T-cell (primary cell): Measurements from ENCODE around the gene LRRC8A. TPM values are rescaled to one million over a fixed set of nuclear protein-coding genes. Genes with fewer than 3 reads are reported as not detected.

ENCODE experiments used
- ATAC-seq, 4 experiments: fragments of 200-7000 bp in 3 of 4; fragments of 150-1000 bp in 1 of 4; cut with Tn5 transposase; replicated peaks in 1 of 4; 1 replicate in 3 of 4; 2 replicates in 1 of 4; pipeline ENCODE4 v1.10.0; 2021; ENCODE audit warnings: moderate library complexity in 3 of 4, mild to moderate bottlenecking in 2 of 4, moderate number of reproducible peaks in 1 of 4
- CTCF ChIA-PET, 2 donors: fragments of 300-600 bp; sonication (Branson Sonifier 250); formaldehyde crosslinking; loops; one replicate each; lab custom pipeline; 2022; ENCODE audit warnings: antibody characterized with exemption in 2 of 2; lab: Charles Lee
- POLR2A ChIA-PET, 2 donors: fragments of 300-600 bp; sonication (Branson Sonifier 250); formaldehyde crosslinking; loops; one replicate each; lab custom pipeline; 2022; ENCODE audit warnings: antibody characterized with exemption in 2 of 2; lab: Charles Lee
- DNase-seq, 35 experiments: peaks; one replicate each; pipeline versions ENCODE4 v3.0.0 to v3.0.0-alpha.2; 2013 to 2023
- H3K27ac ChIP-seq: one replicate; pipeline ENCODE4 v1.5.1; 2013; ENCODE audit warnings: low read length
- H3K27me3 ChIP-seq, 2 experiments: replicated peaks in 1 of 2; 1 replicate in 1 of 2; 2 replicates in 1 of 2; pipeline versions ENCODE4 v1.6.1 to v1.7.0; 2013; ENCODE audit warnings: low read length in 1 of 2, mixed read lengths in 1 of 2; ENCODE audit not compliant: control insufficient read depth in 2 of 2, insufficient read depth in 2 of 2; ENCODE audit errors: extremely low read depth in 1 of 2
- H3K36me3 ChIP-seq, 2 donors: 1 replicate in 1 of 2; 2 replicates in 1 of 2; pipeline versions ENCODE4 v1.6.1 to v1.7.0; 2013; ENCODE audit warnings: low read length in 1 of 2; ENCODE audit not compliant: control insufficient read depth in 2 of 2, insufficient read depth in 1 of 2; ENCODE audit errors: extremely low read depth in 1 of 2
- H3K4me1 ChIP-seq, 2 experiments: 1 replicate in 1 of 2; 2 replicates in 1 of 2; pipeline versions ENCODE4 v1.6.1 to v1.7.0; 2013; ENCODE audit warnings: low read length in 2 of 2, mixed read lengths in 1 of 2; ENCODE audit not compliant: insufficient read depth in 2 of 2, control insufficient read depth in 1 of 2; ENCODE audit errors: extremely low read depth in 1 of 2
- H3K4me3 ChIP-seq, 2 donors: 1 replicate in 1 of 2; 2 replicates in 1 of 2; pipeline versions ENCODE4 v1.5.1 to v1.7.0; 2013; ENCODE audit warnings: mild to moderate bottlenecking in 2 of 2, low read length in 1 of 2, moderate library complexity in 1 of 2; ENCODE audit not compliant: control insufficient read depth in 1 of 2; ENCODE audit errors: extremely low read depth in 1 of 2
- H3K9me3 ChIP-seq: 2 replicates; pipeline ENCODE4 v1.7.0; 2013
- H3K27ac Mint-ChIP-seq, 2 donors: one replicate each; pipeline ENCODE4 v1.8.0; 2020 to 2021; ENCODE audit warnings: mild to moderate bottlenecking in 2 of 2, mixed read lengths in 2 of 2
- H3K27me3 Mint-ChIP-seq, 2 donors: one replicate each; pipeline ENCODE4 v1.8.0; 2021 to 2022; ENCODE audit warnings: mixed read lengths in 2 of 2
- H3K36me3 Mint-ChIP-seq: one replicate; pipeline ENCODE4 v1.8.0; 2021; ENCODE audit warnings: mixed read lengths
- H3K4me1 Mint-ChIP-seq, 3 donors: one replicate each; pipeline ENCODE4 v1.8.0; 2020 to 2022; ENCODE audit warnings: mixed read lengths in 3 of 3, mild to moderate bottlenecking in 1 of 3
- H3K4me3 Mint-ChIP-seq, 3 donors: one replicate each; pipeline ENCODE4 v1.8.0; 2020 to 2022; ENCODE audit warnings: mild to moderate bottlenecking in 3 of 3, mixed read lengths in 3 of 3, moderate library complexity in 3 of 3
- H3K9me3 Mint-ChIP-seq, 3 donors: one replicate each; pipeline ENCODE4 v1.8.0; 2020 to 2022; ENCODE audit warnings: mixed read lengths in 3 of 3
- WGBS: methylation state at CpG from one replicate; pipeline ENCODE4 v1.1.5; 2013; ENCODE audit warnings: missing lambda C conversion rate; ENCODE audit not compliant: insufficient coverage; 5-methylcytosine and 5-hydroxymethylcytosine counted together
- total RNA-seq, 35 experiments: library from RNA in 6 of 35; stranded (reverse) in 6 of 35; fragments of 120-200 nt in 1 of 35; gene quantifications; one replicate each; pipeline versions ENCODE4 v1.2.1 to v1.2.4 and lab custom pipeline; 2013 to 2026

The LRRC8A gene
- total RNA-seq, 5 donors from 2014 or later (not counting 1 experiment from before 2014, with no cell fraction given): 30.7 to 34.3 (median 33.9) TPM

- Mint-ChIP-seq H3K9me3 (no peaks in the 10 kb centered on the region), H3K27me3 (no peaks in the 10 kb centered on the region), H3K4me1 (peaks cover 60 to 78% (median 72%) of the 10 kb centered on the region in 3 donors), H3K4me3 (no peak overlapping the region), H3K27ac (peak overlapping the region in 1 of 2 donors; percentile 55), H3K36me3 (peaks cover 20% of the 10 kb centered on the region)
- WGBS: 100% methylated on average over 1 of the region's 9 CpGs
- POLR2A ChIA-PET: interaction anchor here in 1 of 2 donors (0.6 kb wide), 1 partner anchor 109 kb away, joined by 4 read pairs; no protein-coding TSS in a partner anchor
- CTCF ChIA-PET: no interaction called here
- Histone ChIP-seq H3K36me3 (peaks cover 8 to 74% of the 10 kb centered on the region in 2 donors), H3K9me3 (no peaks in the 10 kb centered on the region), H3K27ac (no peak overlapping the region), H3K4me1 (peaks cover 22 to 73% of the 10 kb centered on the region in 2 experiments), H3K4me3 (no peak overlapping the region), H3K27me3 (no peaks in the 10 kb centered on the region)
- DNase-seq (no peak), ATAC-seq (no peak)
Observed at GRCh38 chr9:128887914-128888350, 6.0 kb downstream of the LRRC8A start.

GRCh38 chr9:128891321-128892220, 9.6 kb downstream of the LRRC8A start:
- H3K27me3 ChIP-seq: no peaks in the 10 kb centered on the region
- peaks cover 16 to 69% of the 10 kb centered on the region in 2 experiments for H3K4me1 ChIP-seq
- Mint-ChIP-seq H3K27ac (peak overlapping the region; percentile 75 to 77), H3K36me3 (peaks cover 28% of the 10 kb centered on the region), H3K27me3 (no peaks in the 10 kb centered on the region), H3K9me3 (no peaks in the 10 kb centered on the region), H3K4me1 (peaks cover 52 to 75% (median 66%) of the 10 kb centered on the region in 3 donors), H3K4me3 (no peak overlapping the region)
- 97% methylated on average over 10 of the region's 15 CpGs for WGBS
- H3K4me3 ChIP-seq: no peak overlapping the region
- no peaks in the 10 kb centered on the region for H3K9me3 ChIP-seq
- H3K36me3 ChIP-seq: peaks cover 5 to 66% of the 10 kb centered on the region in 2 donors
- ChIA-PET POLR2A (no interaction called here), CTCF (no interaction called here)
- no peak for DNase-seq
- ATAC-seq: no peak
- H3K27ac ChIP-seq: peak overlapping the region; percentile 64

- Histone ChIP-seq H3K27ac (peak overlapping the region; percentile 64), H3K4me1 (peaks cover 16 to 73% of the 10 kb centered on the region in 2 experiments), H3K36me3 (peaks cover 5 to 65% of the 10 kb centered on the region in 2 donors), H3K4me3 (no peak overlapping the region), H3K27me3 (no peaks in the 10 kb centered on the region), H3K9me3 (no peaks in the 10 kb centered on the region)
- ChIA-PET CTCF (no interaction called here), POLR2A (no interaction called here)
- Mint-ChIP-seq H3K9me3 (no peaks in the 10 kb centered on the region), H3K4me1 (peaks cover 57 to 76% (median 63%) of the 10 kb centered on the region in 3 donors), H3K27me3 (no peaks in the 10 kb centered on the region), H3K4me3 (peak overlapping the region in 1 of 3 donors; percentile 62), H3K36me3 (peaks cover 29% of the 10 kb centered on the region), H3K27ac (peak overlapping the region; percentile 88 to 95)
- 88% methylated on average over 7 of the region's 17 CpGs for WGBS
- peak; percentile 56 to 89 (median 85) for ATAC-seq
- DNase-seq: peak in 4 of 35 experiments; percentile 22 to 46 (median 25)
Observed at GRCh38 chr9:128892221-128892921, 10.4 kb downstream of the LRRC8A start.

GRCh38 chr9:128893354-128893753, 11.4 kb downstream of the LRRC8A start:
- Histone ChIP-seq H3K4me1 (peaks cover 24 to 76% of the 10 kb centered on the region in 2 experiments), H3K27me3 (no peaks in the 10 kb centered on the region), H3K4me3 (no peak overlapping the region), H3K36me3 (peaks cover 5 to 59% of the 10 kb centered on the region in 2 donors), H3K9me3 (no peaks in the 10 kb centered on the region), H3K27ac (peak overlapping the region; percentile 64)
- Mint-ChIP-seq H3K4me3 (peak overlapping the region; percentile 3 to 62 (median 45)), H3K36me3 (peaks cover 31% of the 10 kb centered on the region), H3K4me1 (peaks cover 63 to 76% (median 66%) of the 10 kb centered on the region in 3 donors), H3K9me3 (no peaks in the 10 kb centered on the region), H3K27me3 (no peaks in the 10 kb centered on the region), H3K27ac (peak overlapping the region; percentile 88 to 95)
- ATAC-seq (no peak), DNase-seq (no peak)
- ChIA-PET CTCF (no interaction called here), POLR2A (no interaction called here)
- 80% methylated on average over 1 of the region's 8 CpGs for WGBS

- H3K4me3 Mint-ChIP-seq: peak overlapping the region in 1 of 3 donors; percentile 33
- Histone ChIP-seq H3K9me3 (no peaks in the 10 kb centered on the region), H3K4me1 (peaks cover 38 to 81% of the 10 kb centered on the region in 2 experiments), H3K36me3 (peaks cover 0 to 54% of the 10 kb centered on the region in 2 donors), H3K27ac (peak overlapping the region; percentile 34), H3K27me3 (no peaks in the 10 kb centered on the region), H3K4me3 (no peak overlapping the region)
- WGBS: no CpG with 5 or more reads among the region's 2 CpGs
- no peaks in the 10 kb centered on the region for H3K9me3 Mint-ChIP-seq
- H3K4me1 Mint-ChIP-seq: peaks cover 69 to 82% (median 71%) of the 10 kb centered on the region in 3 donors
- POLR2A ChIA-PET: no interaction called here
- peaks cover 25% of the 10 kb centered on the region for H3K36me3 Mint-ChIP-seq
- peak overlapping the region; percentile 83 to 88 for H3K27ac Mint-ChIP-seq
- peak in 1 of 4 experiments; percentile 41 for ATAC-seq
- H3K27me3 Mint-ChIP-seq: no peaks in the 10 kb centered on the region
- DNase-seq: peak in 1 of 35 experiments; percentile 28
- CTCF ChIA-PET: no interaction called here
Observed at GRCh38 chr9:128894764-128895163, 12.8 kb downstream of the LRRC8A start.

- H3K4me3 ChIP-seq: peak overlapping the region in 1 of 2 donors; percentile 32
- H3K9me3 ChIP-seq: no peaks in the 10 kb centered on the region
- peaks cover 45 to 86% of the 10 kb centered on the region in 2 experiments for H3K4me1 ChIP-seq
- Mint-ChIP-seq H3K4me3 (peak overlapping the region in 1 of 3 donors; percentile 33), H3K27me3 (no peaks in the 10 kb centered on the region), H3K27ac (peak overlapping the region; percentile 83 to 88), H3K9me3 (no peaks in the 10 kb centered on the region), H3K36me3 (peaks cover 23% of the 10 kb centered on the region), H3K4me1 (peaks cover 74 to 87% (median 77%) of the 10 kb centered on the region in 3 donors)
- 75% methylated on average over 2 of the region's 4 CpGs for WGBS
- DNase-seq (no peak), ATAC-seq (no peak)
- peak overlapping the region; percentile 1 for H3K27ac ChIP-seq
- POLR2A ChIA-PET: interaction anchor here in 1 of 2 donors (0.5 kb wide), 1 partner anchor 127 kb away, joined by 3 read pairs; no protein-coding TSS in a partner anchor
- no peaks in the 10 kb centered on the region for H3K27me3 ChIP-seq
- peaks cover 0 to 49% of the 10 kb centered on the region in 2 donors for H3K36me3 ChIP-seq
- CTCF ChIA-PET: interaction anchor here in 1 of 2 donors (0.7 kb wide), 1 partner anchor 24 kb away, joined by 3 read pairs; no protein-coding TSS in a partner anchor
Observed at GRCh38 chr9:128895556-128895955, 13.6 kb downstream of the LRRC8A start.
